ENCODE measurements around the gene TLE3.

- TF ChIP-seq CTCF (optimal IDR thresholded peaks at IDR 0.05 in 1 of 3, IDR thresholded peaks at IDR 0.05 in 1 of 3, conservative IDR thresholded peaks at IDR 0.05 in 1 of 3; ENCODE audit: extremely low read depth in 1 of 3, insufficient read depth in 2 of 3, low read length in 3 of 3) (no peak), EZH2 (IDR thresholded peaks at IDR 0.05; ENCODE audit: low read length) (no peak)
Measured at GRCh38 chr15:70079888-70080287, 17.8 kb downstream of the TLE3 start.
